Peyer's patch (tissue), 4 donors: ENCODE results near the gene CHRD. TPM values are rescaled to one million over a fixed set of nuclear protein-coding genes. Genes with fewer than 3 reads are reported as not detected.
"Not testable (repeated sequence)": the region's sequence is repeated elsewhere in the genome, so short reads cannot be mapped to it uniquely, and the experiment has no call there.

Source experiments
- DNase-seq, 3 donors: peaks; one replicate each; pipeline ENCODE4 v3.0.0-alpha.2; 2017 to 2019
- H3K27ac ChIP-seq, 4 donors: fragments of 200-600 bp; sonication (generic); one replicate each; pipeline ENCODE4 v1.5.1; 2016 to 2019
- H3K27me3 ChIP-seq, 2 donors: fragments of 200-600 bp; sonication (generic); one replicate each; pipeline ENCODE4 v1.5.1; 2019
- H3K36me3 ChIP-seq, 3 donors: fragments of 200-600 bp; sonication (generic); one replicate each; pipeline ENCODE4 v1.5.1; 2016 to 2019
- H3K4me1 ChIP-seq, 4 donors: fragments of 200-600 bp; sonication (generic); one replicate each; pipeline ENCODE4 v1.5.1; 2016 to 2019
- H3K4me3 ChIP-seq, 4 donors: fragments of 200-600 bp; sonication (generic); 1 replicate in 3 of 4; 2 replicates in 1 of 4; pipeline ENCODE4 v1.5.1; 2016 to 2019; ENCODE audit warnings: mild to moderate bottlenecking in 1 of 4
- H3K9me3 ChIP-seq, 4 donors: fragments of 200-600 bp; sonication (generic); one replicate each; pipeline ENCODE4 v1.5.1; 2016 to 2019; ENCODE audit warnings: mild to moderate bottlenecking in 1 of 4
- POLR2A ChIP-seq, 2 donors: fragments of 450-650 bp; IDR thresholded peaks; one replicate each; pipeline ENCODE4 v1.5.1; 2017; ENCODE audit warnings: antibody characterized with exemption in 2 of 2, mild to moderate bottlenecking in 2 of 2, moderate library complexity in 2 of 2
- total RNA-seq, 4 donors: library from RNA; depleted of rRNA; stranded (reverse); fragments of >200 nt; gene quantifications; one replicate each; pipeline ENCODE4 v1.1.0, GENCODE V29; 2016
- TF ChIP-seq, protein P1 (sequence below), 6 experiments: fragments of 450-650 bp in 4 of 6; fragments of 200-600 bp in 2 of 6; sonication (generic) in 1 of 6; IDR thresholded peaks; one replicate each; pipeline ENCODE4 v1.5.1; 2017 to 2019; ENCODE audit warnings: antibody characterized with exemption in 6 of 6, mild to moderate bottlenecking in 3 of 6, moderate library complexity in 1 of 6

Gene CHRD
- total RNA-seq, 4 donors from 2014 or later: 0.53 to 17.3 (median 4.4) TPM

DNA sequence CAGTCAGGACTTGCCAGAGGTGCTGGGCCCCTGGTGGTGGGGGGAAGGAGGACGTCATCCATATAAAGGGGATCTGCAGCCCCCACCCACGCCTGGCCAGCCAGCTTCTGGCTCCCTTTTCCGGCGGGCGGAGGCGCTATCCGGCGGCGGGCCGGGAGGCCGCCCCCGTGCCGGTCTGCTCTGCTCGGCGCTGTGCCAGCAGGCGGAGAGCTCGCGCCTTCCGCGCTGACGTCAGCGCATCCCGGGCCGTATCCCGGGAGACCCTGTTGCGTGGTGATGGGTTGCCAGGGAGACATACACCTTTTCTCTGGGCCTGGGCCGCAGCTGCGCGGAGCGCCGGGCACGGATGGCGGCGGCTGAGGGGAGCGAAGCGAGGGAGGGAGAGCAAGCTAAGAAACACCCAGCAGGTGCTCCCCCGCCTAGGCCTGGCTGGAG lies 41.3 kb upstream of the CHRD start:
- Histone ChIP-seq H3K4me1 (peaks cover 0 to 24% (median 3%) of the 10 kb centered on the region in 4 donors), H3K36me3 (peaks cover 0 to 39% (median 0%) of the 10 kb centered on the region in 3 donors), H3K4me3 (peak overlapping the region in 1 of 4 donors; percentile 92), H3K9me3 (no peaks in the 10 kb centered on the region), H3K27me3 (no peaks in the 10 kb centered on the region), H3K27ac (peak overlapping the region; percentile 49 to 98 (median 90))
- TF ChIP-seq, protein P1, sequence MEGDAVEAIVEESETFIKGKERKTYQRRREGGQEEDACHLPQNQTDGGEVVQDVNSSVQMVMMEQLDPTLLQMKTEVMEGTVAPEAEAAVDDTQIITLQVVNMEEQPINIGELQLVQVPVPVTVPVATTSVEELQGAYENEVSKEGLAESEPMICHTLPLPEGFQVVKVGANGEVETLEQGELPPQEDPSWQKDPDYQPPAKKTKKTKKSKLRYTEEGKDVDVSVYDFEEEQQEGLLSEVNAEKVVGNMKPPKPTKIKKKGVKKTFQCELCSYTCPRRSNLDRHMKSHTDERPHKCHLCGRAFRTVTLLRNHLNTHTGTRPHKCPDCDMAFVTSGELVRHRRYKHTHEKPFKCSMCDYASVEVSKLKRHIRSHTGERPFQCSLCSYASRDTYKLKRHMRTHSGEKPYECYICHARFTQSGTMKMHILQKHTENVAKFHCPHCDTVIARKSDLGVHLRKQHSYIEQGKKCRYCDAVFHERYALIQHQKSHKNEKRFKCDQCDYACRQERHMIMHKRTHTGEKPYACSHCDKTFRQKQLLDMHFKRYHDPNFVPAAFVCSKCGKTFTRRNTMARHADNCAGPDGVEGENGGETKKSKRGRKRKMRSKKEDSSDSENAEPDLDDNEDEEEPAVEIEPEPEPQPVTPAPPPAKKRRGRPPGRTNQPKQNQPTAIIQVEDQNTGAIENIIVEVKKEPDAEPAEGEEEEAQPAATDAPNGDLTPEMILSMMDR (IDR thresholded peaks at IDR 0.05): no peak
- TF ChIP-seq POLR2A (IDR thresholded peaks at IDR 0.05): no peak
- peak in 1 of 3 donors; percentile 67 for DNase-seq

DNA sequence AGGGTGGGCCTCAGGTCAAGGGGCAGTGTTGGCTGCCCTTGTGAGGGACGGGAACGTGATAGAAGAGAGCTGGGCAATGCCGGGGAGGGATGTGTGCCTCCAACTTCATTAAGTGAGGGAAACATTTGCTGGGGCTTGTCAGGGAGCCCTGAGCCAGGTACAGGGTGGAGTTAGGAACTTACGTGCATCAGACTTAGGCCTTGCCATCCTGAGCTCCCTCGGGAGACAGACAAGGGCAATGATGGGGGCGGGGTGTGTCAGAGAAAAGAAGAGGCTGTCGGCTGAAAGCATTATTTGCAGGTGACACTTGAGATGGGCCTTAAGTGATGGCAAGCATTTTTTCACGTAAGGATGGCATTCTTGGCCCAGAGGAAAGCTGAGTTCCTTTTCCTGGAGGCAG lies 40.9 kb upstream of the CHRD start:
- Histone ChIP-seq H3K27me3 (no peaks in the 10 kb centered on the region), H3K4me1 (peaks cover 0 to 24% (median 3%) of the 10 kb centered on the region in 4 donors), H3K36me3 (peaks cover 0 to 38% (median 0%) of the 10 kb centered on the region in 3 donors), H3K27ac (peak overlapping the region in 3 of 4 donors; percentile 49 to 98 (median 92)), H3K9me3 (no peaks in the 10 kb centered on the region), H3K4me3 (peak overlapping the region in 1 of 4 donors; percentile 92)
- no peak for DNase-seq
- TF ChIP-seq, protein P1 (IDR thresholded peaks at IDR 0.05): no peak
- TF ChIP-seq POLR2A (IDR thresholded peaks at IDR 0.05): no peak

DNA sequence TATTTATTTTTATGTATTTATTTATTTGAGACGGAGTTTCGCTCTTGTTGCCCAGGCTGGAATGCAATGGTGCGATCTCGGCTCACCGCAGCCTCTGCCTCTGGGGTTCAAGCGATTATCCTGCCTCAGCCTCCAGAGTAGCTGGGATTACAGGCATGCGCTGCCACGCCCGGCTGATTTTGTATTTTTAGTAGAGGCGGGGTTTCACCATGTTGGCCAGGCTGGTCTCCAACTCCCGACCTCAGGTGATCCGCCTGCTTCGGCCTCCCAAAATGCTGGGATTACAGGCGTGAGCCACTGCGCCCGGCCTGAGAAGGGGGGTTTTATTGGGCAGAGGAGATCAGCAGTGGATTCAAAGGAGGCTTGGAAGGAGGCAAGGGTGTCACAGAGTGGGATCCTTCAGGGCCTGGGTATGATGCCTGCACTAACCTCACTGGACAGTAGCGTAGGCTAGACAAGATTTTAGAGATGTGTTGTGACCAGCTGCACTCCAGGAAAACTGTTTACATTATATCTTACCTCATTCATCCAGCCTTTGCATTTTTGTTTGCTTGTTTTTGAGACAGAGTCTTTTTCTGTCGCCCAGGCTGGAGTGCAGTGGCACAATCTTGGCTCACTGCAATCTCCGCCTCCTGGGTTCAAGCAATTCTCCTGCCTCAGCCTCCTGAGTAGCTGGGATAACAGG lies 40.3 kb upstream of the CHRD start:
- DNase-seq, H3K4me3 ChIP-seq, H3K9me3 ChIP-seq, H3K27me3 ChIP-seq, H3K27ac ChIP-seq: not testable (repeated sequence)
- Histone ChIP-seq H3K36me3 (peaks cover 0 to 36% (median 0%) of the 10 kb centered on the region in 3 donors), H3K4me1 (peaks cover 0 to 24% (median 3%) of the 10 kb centered on the region in 4 donors)

DNA sequence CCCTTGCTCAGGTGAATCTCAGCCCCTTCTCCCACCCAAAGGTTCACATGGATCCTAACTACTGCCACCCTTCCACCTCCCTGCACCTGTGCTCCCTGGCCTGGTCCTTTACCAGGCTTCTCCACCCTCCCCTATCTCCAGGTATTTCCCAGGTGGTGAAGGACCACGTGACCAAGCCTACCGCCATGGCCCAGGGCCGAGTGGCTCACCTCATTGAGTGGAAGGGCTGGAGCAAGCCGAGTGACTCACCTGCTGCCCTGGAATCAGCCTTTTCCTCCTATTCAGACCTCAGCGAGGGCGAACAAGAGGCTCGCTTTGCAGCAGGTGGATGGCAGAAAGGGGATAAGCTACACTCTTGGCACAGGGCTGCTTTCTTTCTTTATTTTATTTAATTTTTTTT lies 37.9 kb upstream of the CHRD start:
- H3K4me3 ChIP-seq: no peak overlapping the region
- H3K9me3 ChIP-seq: no peaks in the 10 kb centered on the region
- DNase-seq: peak in 2 of 3 donors; percentile 70 to 80
- peaks cover 0 to 21% (median 1%) of the 10 kb centered on the region in 4 donors for H3K4me1 ChIP-seq
- no peaks in the 10 kb centered on the region for H3K27me3 ChIP-seq
- H3K27ac ChIP-seq: peak overlapping the region in 1 of 4 donors; percentile 12
- H3K36me3 ChIP-seq: peaks cover 0 to 35% (median 0%) of the 10 kb centered on the region in 3 donors
- TF ChIP-seq, protein P1 (IDR thresholded peaks at IDR 0.05): no peak
- TF ChIP-seq POLR2A (IDR thresholded peaks at IDR 0.05): no peak

DNA sequence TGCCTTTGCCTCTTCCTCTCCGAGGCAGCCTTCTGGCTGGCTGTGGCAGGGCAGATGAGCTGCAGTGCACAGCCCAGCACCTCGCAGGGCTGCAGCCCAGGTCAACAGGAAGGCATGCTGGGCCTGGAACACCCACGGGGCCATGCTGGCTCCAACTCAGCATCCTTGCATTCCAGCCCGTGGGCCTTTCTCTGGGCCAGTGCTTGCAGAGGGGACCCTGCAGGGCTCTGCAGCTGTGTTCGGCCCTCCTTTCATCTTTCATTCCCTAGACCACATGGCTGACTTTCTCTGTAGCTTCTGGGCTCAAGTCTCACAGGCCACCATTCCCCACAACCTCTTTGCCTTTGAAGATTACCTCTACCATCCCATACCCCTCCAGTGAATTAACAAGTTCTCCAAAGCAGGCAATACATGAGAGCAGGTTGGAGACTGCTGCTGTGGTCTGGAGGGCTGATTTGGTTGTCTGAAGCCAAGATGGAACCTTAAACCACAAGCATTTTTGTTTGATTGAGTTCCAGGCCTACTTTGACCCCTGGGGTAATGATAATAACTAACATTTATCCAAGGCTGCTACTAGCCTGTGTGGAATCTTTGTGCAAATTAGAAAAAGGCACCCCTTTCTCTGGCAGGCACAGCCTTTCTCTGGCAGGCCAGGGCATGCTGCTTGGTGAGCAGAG lies 36.5 kb upstream of the CHRD start:
- Histone ChIP-seq H3K4me1 (peaks cover 0 to 9% (median 1%) of the 10 kb centered on the region in 4 donors), H3K27me3 (no peaks in the 10 kb centered on the region), H3K27ac (no peak overlapping the region), H3K9me3 (no peaks in the 10 kb centered on the region), H3K36me3 (peaks cover 0 to 35% (median 0%) of the 10 kb centered on the region in 3 donors), H3K4me3 (no peak overlapping the region)
- DNase-seq: no peak
- TF ChIP-seq, protein P1 (IDR thresholded peaks at IDR 0.05): no peak
- TF ChIP-seq POLR2A (IDR thresholded peaks at IDR 0.05): no peak
